Neutrophil (primary cell): Measurements from ENCODE around the gene TMC1.

Experiments used
- H3K27ac ChIP-seq: fragments of 200-600 bp; sonication (generic); 2 replicates; pipeline ENCODE4 v1.5.1; 2016; ENCODE audit warnings: mild to moderate bottlenecking, moderate library complexity
- H3K27me3 ChIP-seq: fragments of 200-600 bp; sonication (generic); 2 replicates; pipeline ENCODE4 v1.6.0; 2016; ENCODE audit warnings: mild to moderate bottlenecking
- H3K36me3 ChIP-seq: fragments of 200-600 bp; sonication (generic); 2 replicates; pipeline ENCODE4 v1.5.1; 2017
- H3K4me1 ChIP-seq, 2 experiments: fragments of 200-600 bp in 1 of 2; sonication (generic) in 1 of 2; 1 replicate in 1 of 2; 2 replicates in 1 of 2; pipeline versions ENCODE4 v1.5.1 to v1.6.1; 2013 to 2016; ENCODE audit warnings: low read depth in 1 of 2, low read length in 1 of 2, mild to moderate bottlenecking in 1 of 2, moderate library complexity in 1 of 2; ENCODE audit not compliant: control insufficient read depth in 1 of 2, insufficient read depth in 1 of 2
- H3K4me3 ChIP-seq, 2 experiments: fragments of 200-600 bp in 1 of 2; sonication (generic) in 1 of 2; 1 replicate in 1 of 2; 2 replicates in 1 of 2; pipeline ENCODE4 v1.5.1; 2013 to 2016; ENCODE audit warnings: low read depth in 1 of 2, low read length in 1 of 2, mild to moderate bottlenecking in 1 of 2, moderate library complexity in 1 of 2
- H3K9me3 ChIP-seq: fragments of 200-600 bp; sonication (generic); 2 replicates; pipeline ENCODE4 v1.5.1; 2016
- CTCF ChIP-seq: fragments of 200-600 bp; sonication (generic); IDR thresholded peaks from 2 replicates; pipeline ENCODE4 v1.5.1; 2016; ENCODE audit warnings: antibody characterized with exemption

Gene TMC1

GRCh38 chr9:72704688-72705375 lies 183.4 kb downstream of the TMC1 start:
- Histone ChIP-seq H3K4me1 (no peaks in the 10 kb centered on the region), H3K36me3 (no peaks in the 10 kb centered on the region), H3K27me3 (peaks cover 5% of the 10 kb centered on the region), H3K27ac (no peak overlapping the region), H3K9me3 (no peaks in the 10 kb centered on the region), H3K4me3 (no peak overlapping the region)
- no peak for TF ChIP-seq CTCF

GRCh38 chr9:72718503-72718902 lies 197.1 kb downstream of the TMC1 start:
- no peaks in the 10 kb centered on the region for H3K36me3 ChIP-seq
- no peaks in the 10 kb centered on the region for H3K27me3 ChIP-seq
- no peak overlapping the region for H3K27ac ChIP-seq
- no peaks in the 10 kb centered on the region for H3K9me3 ChIP-seq
- no peak for TF ChIP-seq CTCF
- H3K4me3 ChIP-seq = no peak overlapping the region
- H3K4me1 ChIP-seq = no peaks in the 10 kb centered on the region

GRCh38 chr9:72721067-72721466 lies 199.7 kb downstream of the TMC1 start:
- Histone ChIP-seq H3K27ac (no peak overlapping the region), H3K27me3 (no peaks in the 10 kb centered on the region), H3K4me1 (no peaks in the 10 kb centered on the region), H3K9me3 (no peaks in the 10 kb centered on the region), H3K4me3 (no peak overlapping the region), H3K36me3 (no peaks in the 10 kb centered on the region)
- TF ChIP-seq CTCF = no peak

GRCh38 chr9:72726947-72727346 lies 205.5 kb downstream of the TMC1 start:
- H3K4me1 ChIP-seq = no peaks in the 10 kb centered on the region
- TF ChIP-seq CTCF = no peak
- H3K4me3 ChIP-seq = no peak overlapping the region
- no peak overlapping the region for H3K27ac ChIP-seq
- peaks cover 6% of the 10 kb centered on the region for H3K27me3 ChIP-seq
- no peaks in the 10 kb centered on the region for H3K36me3 ChIP-seq
- H3K9me3 ChIP-seq = no peaks in the 10 kb centered on the region

GRCh38 chr9:72728031-72728770 lies 206.8 kb downstream of the TMC1 start:
- Histone ChIP-seq H3K4me1 (no peaks in the 10 kb centered on the region), H3K27ac (no peak overlapping the region)
- TF ChIP-seq CTCF = no peak

More at GRCh38 chr9:72728031-72728770, 206.8 kb downstream of the TMC1 start:
- H3K4me3 ChIP-seq = no peak overlapping the region
- H3K27me3 ChIP-seq = peaks cover 6% of the 10 kb centered on the region
- H3K36me3 ChIP-seq = no peaks in the 10 kb centered on the region
- H3K9me3 ChIP-seq = no peaks in the 10 kb centered on the region
